ENCODE results near the gene LIN9.

Gene LIN9

GRCh38 chr1:226276077-226276682 lies 32.8 kb downstream of the LIN9 start:
- TF ChIP-seq ZBTB7A (IDR thresholded peaks at IDR 0.05; ENCODE audit: low read depth) (no peak), YY1 (IDR thresholded peaks at IDR 0.05; ENCODE audit: low read depth) (no peak), CREB1 (IDR thresholded peaks at IDR 0.05; ENCODE audit: low read depth) (no peak), REST (IDR thresholded peaks at IDR 0.05; ENCODE audit: low read depth) (no peak), RAD21 (IDR thresholded peaks at IDR 0.05; ENCODE audit: low read depth) (no peak), EP300 (IDR thresholded peaks at IDR 0.05; ENCODE audit: borderline replicate concordance) (no peak), TAF1 (IDR thresholded peaks at IDR 0.05; ENCODE audit: low read depth) (no peak), CEBPB (IDR thresholded peaks at IDR 0.05) (no peak), TEAD4 (IDR thresholded peaks at IDR 0.05) (no peak), EGR1 (IDR thresholded peaks at IDR 0.05) (no peak), NFIC (IDR thresholded peaks at IDR 0.05) (no peak), FOXM1 (IDR thresholded peaks at IDR 0.05; ENCODE audit: borderline replicate concordance, low read depth) (no peak), TCF12 (IDR thresholded peaks at IDR 0.05; ENCODE audit: low read depth) (no peak)
- TF ChIP-seq, protein P1, sequence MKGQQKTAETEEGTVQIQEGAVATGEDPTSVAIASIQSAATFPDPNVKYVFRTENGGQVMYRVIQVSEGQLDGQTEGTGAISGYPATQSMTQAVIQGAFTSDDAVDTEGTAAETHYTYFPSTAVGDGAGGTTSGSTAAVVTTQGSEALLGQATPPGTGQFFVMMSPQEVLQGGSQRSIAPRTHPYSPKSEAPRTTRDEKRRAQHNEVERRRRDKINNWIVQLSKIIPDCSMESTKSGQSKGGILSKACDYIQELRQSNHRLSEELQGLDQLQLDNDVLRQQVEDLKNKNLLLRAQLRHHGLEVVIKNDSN (IDR thresholded peaks at IDR 0.05): no peak
- TF ChIP-seq, protein P2, sequence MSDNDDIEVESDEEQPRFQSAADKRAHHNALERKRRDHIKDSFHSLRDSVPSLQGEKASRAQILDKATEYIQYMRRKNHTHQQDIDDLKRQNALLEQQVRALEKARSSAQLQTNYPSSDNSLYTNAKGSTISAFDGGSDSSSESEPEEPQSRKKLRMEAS (IDR thresholded peaks at IDR 0.05): no peak

DNA sequence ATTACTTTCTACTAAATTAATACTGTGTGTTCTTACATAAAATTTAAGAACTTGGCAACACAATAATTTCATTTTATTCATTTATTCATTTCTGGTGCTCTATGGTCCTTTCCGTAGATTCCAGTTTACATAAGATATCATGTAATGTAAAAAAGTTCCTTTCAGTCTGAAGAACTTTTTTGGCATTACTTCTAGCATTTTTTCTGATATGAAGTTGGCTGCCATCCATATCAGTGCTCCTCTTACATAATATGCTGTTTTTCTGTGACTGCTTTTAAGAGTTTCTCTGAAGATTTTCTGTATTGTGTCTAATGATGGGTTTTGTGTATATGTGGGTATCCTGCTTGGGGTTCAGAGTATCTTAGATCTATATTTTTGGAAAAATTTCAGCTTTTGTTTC lies 34.8 kb downstream of the LIN9 start:
- no peak for TF ChIP-seq EGR1 (IDR thresholded peaks at IDR 0.05)
- no peak for TF ChIP-seq TAF1 (IDR thresholded peaks at IDR 0.05; ENCODE audit: low read depth)
- TF ChIP-seq TEAD4 (IDR thresholded peaks at IDR 0.05): no peak
- TF ChIP-seq REST (IDR thresholded peaks at IDR 0.05; ENCODE audit: low read depth): no peak
- no peak for TF ChIP-seq EP300 (IDR thresholded peaks at IDR 0.05; ENCODE audit: borderline replicate concordance)
- TF ChIP-seq FOXM1 (IDR thresholded peaks at IDR 0.05; ENCODE audit: borderline replicate concordance, low read depth): no peak
- no peak for TF ChIP-seq CREB1 (IDR thresholded peaks at IDR 0.05; ENCODE audit: low read depth)
- no peak for TF ChIP-seq RAD21 (IDR thresholded peaks at IDR 0.05; ENCODE audit: low read depth)
- no peak for TF ChIP-seq NFIC (IDR thresholded peaks at IDR 0.05)
- TF ChIP-seq TCF12 (IDR thresholded peaks at IDR 0.05; ENCODE audit: low read depth): no peak
- TF ChIP-seq, protein P1 (IDR thresholded peaks at IDR 0.05): no peak
- no peak for TF ChIP-seq YY1 (IDR thresholded peaks at IDR 0.05; ENCODE audit: low read depth)
- TF ChIP-seq CEBPB (IDR thresholded peaks at IDR 0.05): no peak
- no peak for TF ChIP-seq ZBTB7A (IDR thresholded peaks at IDR 0.05; ENCODE audit: low read depth)
- TF ChIP-seq, protein P2 (IDR thresholded peaks at IDR 0.05): no peak

GRCh38 chr1:226268421-226269124 lies 40.4 kb downstream of the LIN9 start:
- TF ChIP-seq, protein P2 (IDR thresholded peaks at IDR 0.05): no peak
- no peak for TF ChIP-seq CREB1 (IDR thresholded peaks at IDR 0.05; ENCODE audit: low read depth)
- TF ChIP-seq REST (IDR thresholded peaks at IDR 0.05; ENCODE audit: low read depth): no peak
- no peak for TF ChIP-seq EP300 (IDR thresholded peaks at IDR 0.05; ENCODE audit: borderline replicate concordance)
- TF ChIP-seq, protein P1 (IDR thresholded peaks at IDR 0.05): no peak
- TF ChIP-seq NFIC (IDR thresholded peaks at IDR 0.05): no peak
- TF ChIP-seq EGR1 (IDR thresholded peaks at IDR 0.05): no peak
- TF ChIP-seq RAD21 (IDR thresholded peaks at IDR 0.05; ENCODE audit: low read depth): no peak
- no peak for TF ChIP-seq TEAD4 (IDR thresholded peaks at IDR 0.05)
- no peak for TF ChIP-seq ZBTB7A (IDR thresholded peaks at IDR 0.05; ENCODE audit: low read depth)
